Brain pericyte (primary cell): ENCODE measurements around the gene NUS1.
"Not testable (repeated sequence)": the region's sequence is repeated elsewhere in the genome, so short reads cannot be mapped to it uniquely, and the experiment has no call there.

Experiments
- DNase-seq: peaks from one replicate; pipeline ENCODE4 v3.0.0-alpha.2; 2012; ENCODE audit warnings: low read depth, low spot score

Gene NUS1

DNA sequence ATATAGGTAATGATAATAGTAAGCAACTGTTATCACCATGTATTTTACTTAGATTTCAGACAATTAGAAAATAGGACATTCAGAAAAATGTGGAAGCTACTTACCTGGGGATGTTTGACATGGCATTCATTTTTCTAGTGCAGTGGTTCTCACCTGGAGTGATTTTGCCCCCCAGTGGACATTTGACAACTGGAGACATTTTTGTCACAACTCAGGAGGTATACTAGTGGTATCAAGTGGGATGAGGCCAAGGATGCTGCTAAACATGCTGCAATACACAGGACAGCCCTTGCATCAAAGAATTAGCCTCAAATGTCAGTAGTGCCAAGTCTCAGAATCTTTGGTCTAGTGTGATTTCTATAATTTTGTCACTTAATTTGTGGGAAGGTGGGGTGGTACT, 36.1 kb downstream of the NUS1 start:
- no peak for DNase-seq

DNA sequence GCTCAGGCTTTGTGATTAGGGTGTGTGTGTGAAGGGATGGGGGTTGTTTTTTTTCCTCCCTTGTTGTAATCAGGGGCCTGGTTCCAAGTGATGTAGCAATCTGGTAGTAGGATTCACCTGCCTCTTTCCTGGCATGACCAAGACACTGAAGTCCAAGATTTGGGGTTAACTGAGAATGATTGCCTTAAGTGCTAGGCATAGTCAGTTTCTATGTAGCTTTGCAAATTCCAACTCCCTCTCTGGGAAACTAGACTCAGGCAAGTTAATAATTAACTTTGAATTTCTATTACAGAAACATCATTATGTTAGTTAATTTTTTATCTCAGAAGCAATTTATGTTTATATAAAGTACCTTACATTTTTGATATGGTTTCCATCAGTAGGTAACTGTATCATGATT, 43.6 kb downstream of the NUS1 start:
- DNase-seq = no peak

DNA sequence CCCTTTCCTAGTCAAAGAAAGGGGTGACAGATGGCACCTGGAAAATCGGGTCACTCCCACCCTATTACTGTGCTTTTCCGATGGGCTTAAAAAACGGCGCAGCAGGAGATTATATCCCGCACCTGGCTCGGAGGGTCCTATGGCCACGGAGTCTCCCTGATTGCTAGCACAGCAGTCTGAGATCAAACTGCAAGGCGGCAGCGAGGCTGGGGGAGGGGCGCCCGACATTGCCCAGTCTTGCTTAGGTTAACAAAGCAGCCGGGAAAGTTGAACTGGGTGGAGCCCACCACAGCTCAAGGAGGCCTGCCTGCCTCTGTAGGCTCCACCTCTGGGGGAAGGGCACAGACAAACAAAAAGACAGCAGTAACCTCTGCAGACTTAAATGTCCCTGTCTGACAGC, 46.3 kb downstream of the NUS1 start:
- not testable (repeated sequence) for DNase-seq

DNA sequence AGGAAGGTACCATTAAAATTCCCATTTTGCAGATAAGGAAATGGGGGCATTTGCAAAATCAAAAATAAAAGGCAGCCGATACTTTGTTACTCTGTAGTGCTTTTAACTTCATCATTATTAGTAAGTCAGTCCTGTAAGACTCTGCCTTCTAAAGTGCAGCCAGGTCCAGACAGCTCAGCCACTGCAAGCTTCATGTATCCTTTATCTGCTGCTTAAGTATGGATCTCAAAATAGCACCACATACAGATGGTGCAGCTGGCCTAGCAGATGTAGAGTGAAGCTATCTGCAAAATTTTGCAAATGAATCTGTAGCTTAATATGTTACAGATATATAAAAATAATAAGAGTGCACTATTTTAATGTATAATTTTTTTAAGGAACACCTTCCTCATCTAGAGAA, 53.4 kb downstream of the NUS1 start:
- no peak for DNase-seq

DNA sequence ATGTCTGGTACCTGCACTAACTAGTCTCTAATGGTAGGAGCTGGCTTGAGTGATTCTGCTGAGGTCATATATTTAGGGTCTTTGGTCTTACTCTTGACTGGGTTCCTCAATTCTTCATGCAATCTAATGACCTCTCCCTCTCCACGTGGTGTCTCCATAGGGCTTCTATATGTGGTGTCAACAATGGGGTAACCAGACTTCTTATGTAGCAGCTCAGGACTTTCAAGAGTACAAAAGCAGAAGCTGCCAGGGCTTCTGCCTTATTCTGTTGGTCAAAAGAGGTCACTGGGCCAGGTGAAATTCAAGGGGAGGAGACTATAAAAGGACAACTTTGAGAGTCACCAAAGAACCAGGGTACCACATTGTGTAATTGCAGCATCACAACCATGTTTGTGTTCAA, 54.3 kb downstream of the NUS1 start:
- DNase-seq = no peak

DNA sequence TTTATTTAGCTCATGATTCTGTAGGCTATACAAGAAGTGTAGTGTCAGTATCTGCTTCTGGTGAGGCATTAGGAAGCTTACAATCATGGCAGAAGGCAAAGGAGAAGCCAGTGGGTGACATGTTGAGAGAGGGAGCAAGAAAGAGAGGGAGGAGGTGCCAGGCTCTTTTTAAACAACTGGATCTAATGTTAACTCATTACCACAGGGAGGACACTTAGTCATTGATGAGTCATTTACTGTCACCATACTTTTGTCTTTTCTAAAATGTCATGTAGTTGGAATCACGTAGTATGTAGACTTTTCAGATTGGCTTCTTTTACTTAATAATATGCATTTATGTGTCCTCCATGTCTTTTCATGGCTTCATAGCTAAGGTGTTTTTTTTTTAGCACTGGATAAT, 58.1 kb downstream of the NUS1 start:
- DNase-seq = no peak

DNA sequence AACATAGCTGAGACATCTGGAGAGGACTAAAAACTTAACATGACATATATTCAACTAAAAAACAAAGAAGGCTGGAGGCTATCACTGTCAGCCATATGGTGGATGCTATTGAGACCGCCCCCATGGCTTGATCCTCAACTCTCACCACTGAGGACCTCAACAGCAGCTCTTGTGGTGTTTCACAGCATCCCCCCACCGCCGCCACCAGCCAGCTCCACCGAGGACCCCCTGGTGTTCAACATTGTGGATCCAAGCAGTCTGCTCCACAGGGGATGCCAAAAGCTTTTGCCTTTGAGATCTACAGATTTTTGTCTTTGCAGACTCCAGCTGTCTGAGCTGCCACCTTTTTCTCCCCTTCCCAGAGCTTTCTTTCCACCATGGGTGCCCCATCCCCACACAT, 64.6 kb downstream of the NUS1 start:
- no peak for DNase-seq

DNA sequence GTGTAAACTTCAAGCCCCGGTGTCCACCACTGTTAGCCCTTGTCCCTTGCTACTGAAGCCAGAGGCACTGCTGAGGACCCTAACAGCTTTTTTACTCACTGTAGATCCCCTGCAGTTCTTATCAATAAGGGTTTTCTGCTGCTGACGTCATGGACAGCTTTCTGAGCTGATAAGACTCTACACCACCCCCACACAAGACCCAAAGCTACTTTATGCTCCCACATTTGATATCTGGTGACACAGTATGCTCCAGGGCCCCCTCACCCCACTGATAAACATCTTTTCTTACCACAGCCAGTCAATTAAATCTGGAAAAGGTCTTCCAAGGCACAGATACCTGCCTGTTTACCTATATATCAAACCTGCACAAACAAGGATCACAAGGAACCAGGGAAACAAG, 65.3 kb downstream of the NUS1 start:
- DNase-seq = no peak

DNA sequence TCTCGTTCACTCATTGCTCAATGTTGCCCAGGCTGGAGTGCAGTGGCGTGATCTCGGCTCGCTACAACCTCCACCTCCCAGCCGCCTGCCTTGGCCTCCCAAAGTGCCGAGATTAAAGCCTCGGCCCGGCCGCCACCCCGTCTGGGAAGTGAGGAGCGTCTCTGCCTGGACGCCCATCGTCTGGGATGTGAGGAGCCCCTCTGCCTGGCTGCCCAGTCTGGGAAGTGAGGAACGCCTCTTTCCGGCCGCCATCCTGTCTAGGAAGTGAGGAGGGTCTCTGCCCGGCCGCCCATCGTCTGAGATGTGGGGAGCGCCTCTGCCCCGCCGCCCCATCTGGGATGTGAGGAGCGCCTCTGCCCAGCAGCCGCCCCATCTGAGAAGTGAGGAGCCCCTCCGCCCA, 75.4 kb downstream of the NUS1 start:
- DNase-seq = not testable (repeated sequence)
